ENCODE measurements around the gene GKAP1. TPM values are rescaled to one million over a fixed set of nuclear protein-coding genes. Genes with fewer than 3 reads are reported as not detected.

Gene GKAP1
- total RNA-seq, 2 donors from 2014 or later, result 6.9 to 11.9 TPM

DNA sequence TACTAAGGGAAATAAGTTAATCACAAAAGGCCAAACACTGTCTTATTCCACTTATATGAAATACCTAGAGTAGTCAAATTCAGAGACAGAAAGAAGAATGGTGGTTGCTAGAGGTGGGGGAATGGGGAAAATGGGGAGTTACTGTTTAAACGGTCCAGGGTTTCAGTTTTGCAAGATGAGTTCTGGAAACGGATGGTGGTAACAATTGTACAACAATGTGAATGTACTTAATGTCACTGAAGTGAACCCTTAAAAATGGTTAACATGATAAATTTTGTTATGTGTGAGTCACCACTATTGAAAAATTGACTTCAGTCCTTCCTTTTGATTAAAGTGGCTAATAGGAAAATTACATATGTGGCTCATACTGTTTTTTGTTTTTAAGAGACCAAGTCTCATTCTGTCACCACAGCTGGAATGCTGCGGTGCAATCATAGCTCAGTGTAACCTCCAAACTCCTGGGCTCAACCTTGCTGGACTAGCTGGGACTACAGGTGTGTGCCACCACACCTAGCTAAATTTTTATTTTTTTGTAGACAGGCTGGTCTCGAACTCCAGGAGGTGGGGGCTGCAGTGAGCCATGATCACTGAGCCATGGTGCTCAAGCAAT lies 118.5 kb downstream of the GKAP1 start:
- no peak for DNase-seq (ENCODE audit: low spot score)
- intact Hi-C loops (cut with DNase I), result no loop called here

DNA sequence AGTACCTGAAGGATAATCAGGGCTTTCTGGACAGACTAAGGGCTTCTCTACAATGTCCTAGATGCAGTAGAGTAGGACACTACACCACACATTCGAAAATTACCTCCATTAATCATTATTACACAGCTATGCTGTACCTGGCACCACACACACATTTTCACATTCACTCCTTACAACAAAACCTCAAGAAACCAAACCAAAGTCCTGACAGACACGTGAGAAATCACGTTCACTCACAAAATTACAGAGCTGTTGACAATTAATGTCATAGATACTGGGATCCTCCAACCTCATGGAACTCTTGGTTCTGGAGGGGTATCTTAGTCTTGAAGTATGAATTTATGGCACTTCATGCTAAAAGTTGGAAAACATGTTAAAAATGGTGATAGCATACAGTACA lies 126.1 kb downstream of the GKAP1 start:
- intact Hi-C loops (cut with DNase I), result no loop called here
- DNase-seq (ENCODE audit: low spot score), result no peak

Other genes starting within 250 kb of the GKAP1 start
- 1 to 10 TPM; 4.0 to 5.2 TPM for gene IDNK, start 194.6 kb downstream of the GKAP1 start, total RNA-seq
- 100 to 1,000 TPM in 1 of 2 donors, 10 to 100 TPM in 1; 75.6 to 101 TPM for gene UBQLN1, start 109.8 kb downstream of the GKAP1 start, total RNA-seq
- 1 to 10 TPM; 5.0 to 6.1 TPM for gene KIF27, start 103.7 kb upstream of the GKAP1 start, total RNA-seq
- 100 to 1,000 TPM; 343 to 360 TPM for gene HNRNPK, start 162.4 kb upstream of the GKAP1 start, total RNA-seq
- gene RMI1, start 163.0 kb upstream of the GKAP1 start, total RNA-seq, result 1 to 10 TPM; 3.7 to 4.0 TPM